ENCODE measurements around the gene CACNA2D3. TPM values are rescaled to one million over a fixed set of nuclear protein-coding genes. Genes with fewer than 3 reads are reported as not detected.

Gene CACNA2D3
- total RNA-seq, 1 donor from 2014 or later = not detected

GRCh38 chr3:55059027-55059629, 936.8 kb downstream of the CACNA2D3 start:
- Histone ChIP-seq H3K4me3 (no peak overlapping the region), H3K27me3 (no peaks in the 10 kb centered on the region), H3K4me1 (no peaks in the 10 kb centered on the region), H3K4me2 (no peak overlapping the region), H3F3A (ENCODE audit: low read depth) (no peaks in the 10 kb centered on the region), H3K27ac (no peak overlapping the region), H2AFZ (replicated peaks) (no peak overlapping the region), H3K79me2 (ENCODE audit: low read depth) (no peaks in the 10 kb centered on the region), H3K9me3 (ENCODE audit: low read depth) (no peaks in the 10 kb centered on the region), H4K20me1 (ENCODE audit: low read depth) (no peaks in the 10 kb centered on the region), H3K36me3 (no peaks in the 10 kb centered on the region), H3K9ac (no peak overlapping the region)
- no peak for DNase-seq (ENCODE audit: low spot score)
- TF ChIP-seq EZH2phosphoT487 (IDR thresholded peaks at IDR 0.05) (no peak), CTCF (IDR thresholded peaks at IDR 0.05) (no peak), EZH2 (IDR thresholded peaks at IDR 0.05) (no peak)
- Mint-ChIP-seq H3K4me1 (peaks cover 2% of the 10 kb centered on the region), H3K4me3 (no peak overlapping the region), H3K27ac (no peak overlapping the region), H3K27me3 (ENCODE audit: insufficient read depth, low read depth) (no peaks in the 10 kb centered on the region), H3K36me3 (no peaks in the 10 kb centered on the region), H3K9me3 (peaks cover 16% of the 10 kb centered on the region)

GRCh38 chr3:55060896-55061719, 938.8 kb downstream of the CACNA2D3 start:
- no peak overlapping the region for H3K27ac ChIP-seq
- no peaks in the 10 kb centered on the region for H3K36me3 ChIP-seq
- no peak overlapping the region for H3K27ac Mint-ChIP-seq
- H3K9me3 ChIP-seq (ENCODE audit: low read depth) = no peaks in the 10 kb centered on the region
- H3F3A ChIP-seq (ENCODE audit: low read depth) = peaks cover 3% of the 10 kb centered on the region
- peaks cover 12% of the 10 kb centered on the region for H3K4me1 ChIP-seq
- TF ChIP-seq EZH2phosphoT487 (IDR thresholded peaks at IDR 0.05) (no peak), CTCF (IDR thresholded peaks at IDR 0.05) (no peak), EZH2 (IDR thresholded peaks at IDR 0.05) (no peak)
- peaks cover 8% of the 10 kb centered on the region for H3K4me1 Mint-ChIP-seq
- no peaks in the 10 kb centered on the region for H3K9me3 Mint-ChIP-seq
- DNase-seq (ENCODE audit: low spot score) = no peak
- no peak overlapping the region for H3K4me2 ChIP-seq
- H4K20me1 ChIP-seq (ENCODE audit: low read depth) = no peaks in the 10 kb centered on the region
- H3K4me3 Mint-ChIP-seq = no peak overlapping the region
- H2AFZ ChIP-seq (replicated peaks) = no peak overlapping the region
- no peaks in the 10 kb centered on the region for H3K27me3 ChIP-seq
- H3K9ac ChIP-seq = no peak overlapping the region
- H3K79me2 ChIP-seq (ENCODE audit: low read depth) = no peaks in the 10 kb centered on the region
- H3K36me3 Mint-ChIP-seq = no peaks in the 10 kb centered on the region
- H3K27me3 Mint-ChIP-seq (ENCODE audit: insufficient read depth, low read depth) = no peaks in the 10 kb centered on the region
- no peak overlapping the region for H3K4me3 ChIP-seq

- TF ChIP-seq EZH2phosphoT487 (IDR thresholded peaks at IDR 0.05) (no peak), EZH2 (IDR thresholded peaks at IDR 0.05) (no peak), CTCF (IDR thresholded peaks at IDR 0.05) (no peak)
- Histone ChIP-seq H3K36me3 (no peaks in the 10 kb centered on the region), H3K27me3 (no peaks in the 10 kb centered on the region), H4K20me1 (ENCODE audit: low read depth) (no peaks in the 10 kb centered on the region), H3K4me1 (peaks cover 12% of the 10 kb centered on the region), H3K27ac (no peak overlapping the region), H3K9ac (no peak overlapping the region), H3F3A (ENCODE audit: low read depth) (peaks cover 3% of the 10 kb centered on the region), H3K79me2 (ENCODE audit: low read depth) (no peaks in the 10 kb centered on the region), H3K9me3 (ENCODE audit: low read depth) (no peaks in the 10 kb centered on the region), H3K4me2 (no peak overlapping the region), H3K4me3 (no peak overlapping the region), H2AFZ (replicated peaks) (no peak overlapping the region)
- no peaks in the 10 kb centered on the region for H3K9me3 Mint-ChIP-seq
- no peak overlapping the region for H3K4me3 Mint-ChIP-seq
- DNase-seq (ENCODE audit: low spot score) = no peak
- H3K4me1 Mint-ChIP-seq = peaks cover 10% of the 10 kb centered on the region
- H3K36me3 Mint-ChIP-seq = no peaks in the 10 kb centered on the region
- H3K27ac Mint-ChIP-seq = no peak overlapping the region
- no peaks in the 10 kb centered on the region for H3K27me3 Mint-ChIP-seq (ENCODE audit: insufficient read depth, low read depth)
Observed at GRCh38 chr3:55061720-55062034, 939.3 kb downstream of the CACNA2D3 start.
